Epithelial cell of proximal tubule (primary cell): ENCODE data around the gene MCAT. TPM values are rescaled to one million over a fixed set of nuclear protein-coding genes. Genes with fewer than 3 reads are reported as not detected.

Experiments used
- DNase-seq: peaks from one replicate; pipeline ENCODE4 v3.0.0-alpha.2; 2011; ENCODE audit warnings: low read depth
- H3K4me3 ChIP-seq: 2 replicates; pipeline ENCODE4 v1.5.1; 2011; ENCODE audit warnings: low read depth, mild to moderate bottlenecking, low read length
- total RNA-seq: library from RNA; depleted of rRNA; stranded (reverse); fragments of >200 nt; gene quantifications from 2 replicates; pipeline ENCODE4 v1.2.3, GENCODE V29; 2015
- TF ChIP-seq, protein P1 (sequence below): conservative IDR thresholded peaks from 2 replicates; pipeline ENCODE4 v1.5.1; 2012; ENCODE audit warnings: low read depth, mild to moderate bottlenecking, low read length

The MCAT gene
- total RNA-seq, 1 donor from 2014 or later = 31.9 TPM

DNA sequence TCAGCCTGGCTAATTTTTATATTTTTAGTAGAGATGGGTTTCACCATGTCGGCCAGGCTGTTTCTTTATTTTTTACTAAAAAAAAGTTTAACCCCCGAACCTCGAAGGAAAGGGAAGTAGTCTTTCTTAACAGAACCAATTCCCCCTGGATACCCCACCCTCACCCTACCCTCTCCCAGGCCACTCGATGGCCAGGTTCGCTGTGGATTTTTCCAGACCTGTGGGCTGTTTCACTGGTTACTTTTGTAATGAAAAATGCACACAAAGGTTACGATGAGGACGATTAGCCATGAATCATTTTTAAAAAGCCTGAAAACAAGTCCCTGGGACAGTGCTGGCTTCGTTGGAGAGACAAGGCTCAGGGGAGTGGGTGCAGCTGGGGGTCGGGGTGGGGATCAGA is 10.7 kb upstream of the MCAT start:
- TF ChIP-seq, protein P1, sequence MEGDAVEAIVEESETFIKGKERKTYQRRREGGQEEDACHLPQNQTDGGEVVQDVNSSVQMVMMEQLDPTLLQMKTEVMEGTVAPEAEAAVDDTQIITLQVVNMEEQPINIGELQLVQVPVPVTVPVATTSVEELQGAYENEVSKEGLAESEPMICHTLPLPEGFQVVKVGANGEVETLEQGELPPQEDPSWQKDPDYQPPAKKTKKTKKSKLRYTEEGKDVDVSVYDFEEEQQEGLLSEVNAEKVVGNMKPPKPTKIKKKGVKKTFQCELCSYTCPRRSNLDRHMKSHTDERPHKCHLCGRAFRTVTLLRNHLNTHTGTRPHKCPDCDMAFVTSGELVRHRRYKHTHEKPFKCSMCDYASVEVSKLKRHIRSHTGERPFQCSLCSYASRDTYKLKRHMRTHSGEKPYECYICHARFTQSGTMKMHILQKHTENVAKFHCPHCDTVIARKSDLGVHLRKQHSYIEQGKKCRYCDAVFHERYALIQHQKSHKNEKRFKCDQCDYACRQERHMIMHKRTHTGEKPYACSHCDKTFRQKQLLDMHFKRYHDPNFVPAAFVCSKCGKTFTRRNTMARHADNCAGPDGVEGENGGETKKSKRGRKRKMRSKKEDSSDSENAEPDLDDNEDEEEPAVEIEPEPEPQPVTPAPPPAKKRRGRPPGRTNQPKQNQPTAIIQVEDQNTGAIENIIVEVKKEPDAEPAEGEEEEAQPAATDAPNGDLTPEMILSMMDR = no peak
- no peak overlapping the region for H3K4me3 ChIP-seq
- no peak for DNase-seq

DNA sequence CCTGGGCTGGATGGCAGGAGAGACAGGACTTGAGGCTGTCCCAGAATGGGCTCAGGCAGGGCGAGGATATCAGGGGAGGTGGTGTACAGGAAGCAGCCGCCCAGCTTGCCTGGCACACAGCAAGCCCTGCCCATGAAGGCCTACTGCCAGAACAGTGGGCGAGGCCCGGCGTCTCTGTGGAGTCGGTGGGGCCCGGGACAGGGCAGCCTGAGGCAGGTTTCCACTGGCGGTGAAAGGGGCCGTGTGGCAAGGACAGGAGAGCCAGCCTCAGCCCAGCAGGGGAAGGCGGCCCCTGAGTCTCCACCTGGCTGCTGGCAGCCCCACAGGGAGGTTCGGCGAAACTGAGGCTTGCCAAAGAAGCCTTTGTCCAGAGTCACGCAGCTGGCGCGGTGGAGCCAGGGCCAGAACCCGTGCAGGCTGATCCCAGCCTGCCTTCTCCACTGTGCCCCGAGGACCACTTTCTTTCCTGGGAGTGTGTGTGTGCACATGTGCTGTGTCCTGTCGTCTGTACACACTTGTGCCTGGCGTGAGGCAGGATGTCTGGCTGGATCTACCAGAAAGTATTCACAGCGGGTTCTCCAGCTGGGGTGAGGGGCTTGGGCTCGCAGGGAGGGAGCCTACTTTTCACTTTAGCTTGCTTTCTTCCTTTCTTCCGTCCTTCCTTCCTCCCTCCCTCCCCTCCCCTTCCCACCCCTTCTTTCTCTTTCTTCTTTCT is 9.3 kb upstream of the MCAT start:
- no peak for DNase-seq
- peak overlapping the region; percentile 65 for H3K4me3 ChIP-seq
- TF ChIP-seq, protein P1 = no peak

DNA sequence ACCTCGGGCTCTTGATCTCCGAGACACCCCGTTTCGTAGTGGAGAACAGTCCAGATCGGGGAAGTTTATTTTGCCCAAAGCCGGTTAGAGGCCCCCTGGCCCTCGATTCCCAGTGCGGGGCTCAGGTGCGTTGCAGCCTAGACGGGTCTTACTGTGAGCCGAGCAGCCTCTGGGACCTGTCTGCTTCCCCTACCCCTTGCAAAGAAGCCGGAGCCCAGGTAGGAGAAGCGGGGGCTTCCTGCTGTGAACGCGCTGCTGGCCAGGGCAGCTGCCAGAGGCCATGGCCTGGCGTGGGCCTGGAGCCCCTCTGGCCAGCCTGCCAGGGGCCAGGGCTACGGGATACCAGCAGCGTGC is 8.8 kb upstream of the MCAT start:
- no peak for DNase-seq
- H3K4me3 ChIP-seq = peak overlapping the region; percentile 65
- TF ChIP-seq, protein P1 = no peak

DNA sequence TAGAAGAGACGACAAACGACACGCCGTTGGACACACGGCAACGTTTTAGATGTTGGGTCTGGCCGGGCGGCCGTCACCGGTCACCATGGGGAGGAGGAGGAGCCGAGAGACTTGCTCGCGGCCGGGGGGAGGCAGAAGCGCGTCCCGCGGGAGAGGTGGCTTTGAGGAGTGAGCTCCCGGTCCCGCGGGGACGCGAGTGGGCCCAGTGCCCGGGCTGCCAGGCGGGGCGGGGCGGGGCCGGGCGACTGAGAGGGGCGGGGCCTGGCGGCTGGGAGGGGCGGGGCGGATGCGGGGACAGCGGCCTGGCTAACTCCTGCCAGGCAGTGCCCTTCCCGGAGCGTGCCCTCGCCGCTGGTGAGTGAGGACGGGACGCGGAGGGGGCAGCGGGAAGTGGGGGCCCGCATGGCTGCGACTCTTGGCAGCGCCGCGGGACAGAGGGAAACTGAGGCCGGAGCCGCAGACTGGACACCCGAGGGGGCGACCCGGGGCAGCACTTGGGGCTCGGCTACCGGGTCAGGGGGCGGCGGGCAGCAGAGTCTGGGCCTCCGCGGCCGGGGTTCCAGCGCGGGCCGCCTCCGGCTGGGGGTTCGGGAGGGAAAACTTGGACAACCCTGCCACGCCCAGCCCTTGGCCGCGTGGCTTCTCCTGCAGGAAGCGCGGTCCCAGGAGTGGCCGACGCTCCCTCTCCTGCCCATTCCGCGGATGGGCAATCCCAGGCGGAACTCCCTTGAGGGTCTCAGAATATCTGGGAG is 8.2 kb upstream of the MCAT start, which contains the start of gene TSPO:
Gene TSPO, plus strand, starts transcription at position 309 of the 752 bp plus-strand sequence. CDS start 7,680 bp downstream, outside the sequence.
- H3K4me3 ChIP-seq = peak within 1 kb of the TSS; percentile 65
- TF ChIP-seq, protein P1 = no peak
- DNase-seq = no peak

DNA sequence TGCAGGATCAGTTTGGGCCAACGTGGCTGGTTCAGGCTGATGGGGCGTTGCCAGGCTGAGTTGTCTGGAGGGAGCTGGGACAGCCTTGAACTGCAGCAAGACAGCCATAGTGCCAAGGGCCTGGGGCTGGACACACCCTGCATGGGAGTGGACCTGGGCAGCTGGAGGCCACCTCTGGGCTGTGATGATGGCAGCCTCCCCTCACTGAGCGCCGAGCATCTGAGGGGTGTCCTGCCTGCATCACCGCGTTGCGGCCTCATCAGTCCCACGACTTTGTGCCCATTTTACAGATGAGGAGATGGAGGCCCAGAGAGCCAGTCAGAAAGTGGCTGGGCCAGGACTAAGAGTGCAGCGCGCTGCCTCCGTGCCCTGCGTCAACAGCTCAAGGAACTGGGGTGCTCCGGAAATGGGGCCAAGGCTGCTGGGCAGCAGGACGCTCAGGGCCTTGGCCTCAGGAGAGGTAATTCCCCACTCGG is 7.6 kb upstream of the MCAT start:
- DNase-seq = no peak
- TF ChIP-seq, protein P1 = no peak
- peak overlapping the region; percentile 65 for H3K4me3 ChIP-seq

DNA sequence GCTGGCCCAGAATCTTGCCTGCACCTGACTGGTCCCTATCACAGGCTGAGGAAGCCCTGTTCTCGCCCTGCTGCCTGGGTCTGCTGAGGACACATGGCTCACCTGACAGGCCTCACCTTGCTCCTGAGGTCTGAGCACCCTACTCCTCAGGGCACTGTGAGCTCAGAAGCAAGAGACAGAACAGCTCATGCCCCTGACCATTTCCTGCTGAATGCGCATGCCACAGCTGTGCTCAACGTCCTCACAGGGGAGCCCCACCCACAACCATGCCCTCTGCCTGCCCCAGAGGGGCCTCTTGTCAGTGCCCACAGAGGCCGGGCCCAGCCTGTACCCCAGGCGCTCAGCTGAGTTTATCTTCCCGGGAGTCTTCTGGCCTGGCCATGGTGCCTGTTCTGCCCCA is 5.4 kb upstream of the MCAT start:
- DNase-seq = no peak
- H3K4me3 ChIP-seq = no peak overlapping the region
- TF ChIP-seq, protein P1 = no peak
